SK-N-SH treated with all-trans-retinoic acid at 6 μM for 48 hours (cell line): Measurements from ENCODE around the gene CRY1.

Experiments
- CSDC2 ChIP-seq: fragments of 250-450 bp; sonication (Bioruptor Pico); IDR thresholded peaks from 2 replicates; pipeline ENCODE4 v1.5.0; 2020; ENCODE audit warnings: mild to moderate bottlenecking, moderate library complexity
- ESRRG ChIP-seq: fragments of 250-450 bp; sonication (Bioruptor Pico); IDR thresholded peaks from 2 replicates; pipeline ENCODE4 v1.6.1; 2021; ENCODE audit warnings: mild to moderate bottlenecking
- GLIS3 ChIP-seq: fragments of 250-450 bp; sonication (Bioruptor Pico); IDR thresholded peaks from 2 replicates; pipeline ENCODE4 v1.5.0; 2020; ENCODE audit warnings: mild to moderate bottlenecking, moderate library complexity
- RARB ChIP-seq: fragments of 250-450 bp; sonication (Bioruptor Pico); IDR thresholded peaks from 2 replicates; pipeline ENCODE4 v1.8.0; 2021; ENCODE audit warnings: mild to moderate bottlenecking, moderate library complexity
- TCF4 ChIP-seq: fragments of 250-450 bp; sonication (Bioruptor Pico); IDR thresholded peaks from 2 replicates; pipeline ENCODE4 v1.8.0; 2021; ENCODE audit warnings: mild to moderate bottlenecking, moderate library complexity, borderline replicate concordance
- TOX ChIP-seq: fragments of 250-450 bp; sonication (Bioruptor Pico); IDR thresholded peaks from 2 replicates; pipeline ENCODE4 v1.8.0; 2021; ENCODE audit warnings: mild to moderate bottlenecking, moderate library complexity, borderline replicate concordance
- ZFP3 ChIP-seq: fragments of 250-450 bp; sonication (Bioruptor Pico); IDR thresholded peaks from 2 replicates; pipeline ENCODE4 v1.5.0; 2020; ENCODE audit warnings: mild to moderate bottlenecking, moderate library complexity
- ZFP30 ChIP-seq: fragments of 450-650 bp; formaldehyde crosslinking; IDR thresholded peaks from 2 replicates; pipeline ENCODE4 v1.5.0; 2022; ENCODE audit warnings: mild to moderate bottlenecking, moderate library complexity
- ZNF565 ChIP-seq: fragments of 450-650 bp; formaldehyde crosslinking; conservative IDR thresholded peaks from 2 replicates; pipeline ENCODE4 v1.5.0; 2020; ENCODE audit warnings: low read depth, mild to moderate bottlenecking, moderate library complexity
- ZNF70 ChIP-seq: fragments of 450-650 bp; formaldehyde crosslinking; IDR thresholded peaks from 2 replicates; pipeline ENCODE4 v1.5.0; 2020; ENCODE audit warnings: mild to moderate bottlenecking, moderate library complexity
- ZNF8 ChIP-seq: fragments of 450-650 bp; formaldehyde crosslinking; IDR thresholded peaks from 2 replicates; pipeline ENCODE4 v1.5.0; 2020; ENCODE audit warnings: mild to moderate bottlenecking, moderate library complexity
- TF ChIP-seq, protein P1 (sequence below): fragments of 250-450 bp; sonication (Bioruptor Pico); IDR thresholded peaks from 2 replicates; pipeline ENCODE4 v1.8.0; 2021; ENCODE audit warnings: low read depth, mild to moderate bottlenecking, moderate library complexity, borderline replicate concordance
- TF ChIP-seq, protein P2 (sequence below): fragments of 250-450 bp; sonication (Bioruptor Pico); IDR thresholded peaks from 2 replicates; pipeline ENCODE4 v1.8.0; 2020; ENCODE audit warnings: mild to moderate bottlenecking, moderate library complexity, borderline replicate concordance

DNA sequence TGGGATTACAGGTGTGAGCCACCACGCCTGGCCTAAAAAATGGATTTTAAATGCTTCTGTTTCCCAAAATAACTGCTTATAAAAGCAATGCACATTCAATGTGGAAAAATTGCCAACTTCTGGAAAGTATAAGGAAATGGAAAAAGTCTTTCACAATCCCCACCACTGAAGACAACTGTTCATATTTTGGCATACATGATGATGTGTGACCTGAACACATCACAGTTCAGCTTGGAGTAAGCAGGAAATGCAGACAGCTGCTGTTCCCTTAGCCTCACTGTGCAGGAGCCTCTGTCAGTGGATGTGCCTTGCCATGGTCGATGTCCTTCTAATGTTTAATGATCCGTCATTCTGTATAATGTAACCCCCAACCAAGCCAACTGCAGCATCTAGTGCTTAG lies 111.6 kb downstream of the CRY1 start:
- TF ChIP-seq, protein P1, sequence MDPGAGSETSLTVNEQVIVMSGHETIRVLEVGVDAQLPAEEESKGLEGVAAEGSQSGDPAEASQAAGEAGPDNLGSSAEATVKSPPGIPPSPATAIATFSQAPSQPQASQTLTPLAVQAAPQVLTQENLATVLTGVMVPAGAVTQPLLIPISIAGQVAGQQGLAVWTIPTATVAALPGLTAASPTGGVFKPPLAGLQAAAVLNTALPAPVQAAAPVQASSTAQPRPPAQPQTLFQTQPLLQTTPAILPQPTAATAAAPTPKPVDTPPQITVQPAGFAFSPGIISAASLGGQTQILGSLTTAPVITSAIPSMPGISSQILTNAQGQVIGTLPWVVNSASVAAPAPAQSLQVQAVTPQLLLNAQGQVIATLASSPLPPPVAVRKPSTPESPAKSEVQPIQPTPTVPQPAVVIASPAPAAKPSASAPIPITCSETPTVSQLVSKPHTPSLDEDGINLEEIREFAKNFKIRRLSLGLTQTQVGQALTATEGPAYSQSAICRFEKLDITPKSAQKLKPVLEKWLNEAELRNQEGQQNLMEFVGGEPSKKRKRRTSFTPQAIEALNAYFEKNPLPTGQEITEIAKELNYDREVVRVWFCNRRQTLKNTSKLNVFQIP (CRISPR knock-in tag): no peak
- TF ChIP-seq GLIS3 (CRISPR knock-in tag) (no peak), ZNF565 (CRISPR knock-in tag) (no peak), ZFP3 (CRISPR knock-in tag) (no peak), ZFP30 (CRISPR knock-in tag) (no peak), ZNF8 (CRISPR knock-in tag) (no peak), CSDC2 (no peak), TCF4 (CRISPR knock-in tag) (no peak), ESRRG (CRISPR knock-in tag) (no peak), TOX (CRISPR knock-in tag) (no peak), RARB (CRISPR knock-in tag) (no peak), ZNF70 (CRISPR knock-in tag) (no peak)
- TF ChIP-seq, protein P2, sequence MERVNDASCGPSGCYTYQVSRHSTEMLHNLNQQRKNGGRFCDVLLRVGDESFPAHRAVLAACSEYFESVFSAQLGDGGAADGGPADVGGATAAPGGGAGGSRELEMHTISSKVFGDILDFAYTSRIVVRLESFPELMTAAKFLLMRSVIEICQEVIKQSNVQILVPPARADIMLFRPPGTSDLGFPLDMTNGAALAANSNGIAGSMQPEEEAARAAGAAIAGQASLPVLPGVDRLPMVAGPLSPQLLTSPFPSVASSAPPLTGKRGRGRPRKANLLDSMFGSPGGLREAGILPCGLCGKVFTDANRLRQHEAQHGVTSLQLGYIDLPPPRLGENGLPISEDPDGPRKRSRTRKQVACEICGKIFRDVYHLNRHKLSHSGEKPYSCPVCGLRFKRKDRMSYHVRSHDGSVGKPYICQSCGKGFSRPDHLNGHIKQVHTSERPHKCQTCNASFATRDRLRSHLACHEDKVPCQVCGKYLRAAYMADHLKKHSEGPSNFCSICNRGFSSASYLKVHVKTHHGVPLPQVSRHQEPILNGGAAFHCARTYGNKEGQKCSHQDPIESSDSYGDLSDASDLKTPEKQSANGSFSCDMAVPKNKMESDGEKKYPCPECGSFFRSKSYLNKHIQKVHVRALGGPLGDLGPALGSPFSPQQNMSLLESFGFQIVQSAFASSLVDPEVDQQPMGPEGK (CRISPR knock-in tag): no peak
